CD4-positive, alpha-beta T cell treated with Interferon alpha-2 for 1 hour (primary cell): ENCODE data around the gene PROX2.
A peak's percentile ranks its signal among the peaks of the same experiment; 100 is the strongest.

Experiments used
- DNase-seq, 2 donors: peaks; one replicate each; pipeline ENCODE4 v3.0.0-alpha.2; 2020 to 2022

Gene PROX2

DNA sequence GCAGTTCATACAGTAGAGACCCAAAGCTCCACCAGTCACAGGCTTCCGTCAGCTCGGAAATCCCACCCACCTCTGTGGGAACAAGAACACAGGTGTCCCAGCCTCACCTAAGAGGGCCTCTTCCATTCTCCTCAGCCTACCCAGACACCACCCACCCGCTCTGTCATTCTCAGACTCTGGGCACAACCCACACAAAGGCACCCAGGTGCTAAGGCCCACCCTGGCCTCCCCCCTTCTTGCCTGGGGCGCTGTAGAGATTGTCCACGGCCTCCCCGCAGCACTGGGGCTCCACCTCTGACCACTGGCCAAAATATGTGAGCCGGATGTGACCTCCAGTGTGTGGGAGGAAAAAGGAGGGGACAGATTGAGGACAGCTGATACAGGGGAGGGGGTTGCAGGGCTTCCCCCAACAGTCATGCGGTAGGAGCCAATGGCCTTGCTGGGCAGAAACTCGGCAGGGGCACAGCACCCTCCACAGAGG, 33.0 kb upstream of the PROX2 start:
- no peak for DNase-seq

DNA sequence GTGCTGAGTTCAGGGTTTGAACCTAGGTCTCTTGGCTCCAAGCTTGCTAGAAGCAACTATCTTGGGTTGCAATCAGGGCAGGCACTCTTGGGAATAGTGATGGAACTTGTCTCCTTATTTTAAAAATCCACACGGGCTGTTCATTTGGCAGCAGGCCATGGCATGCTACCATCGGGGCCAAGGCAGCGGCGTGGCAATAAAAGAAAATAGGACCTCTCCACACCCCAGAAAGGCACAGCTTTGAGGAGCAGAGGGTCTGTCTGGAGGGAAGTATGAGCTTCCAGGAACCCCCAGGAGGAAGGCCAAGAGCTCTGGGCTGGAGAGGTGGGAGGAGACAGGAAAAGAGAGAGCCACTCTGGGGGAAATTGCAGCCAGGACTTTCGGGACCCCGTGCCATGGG, 31.8 kb upstream of the PROX2 start:
- DNase-seq, result no peak

GRCh38 chr14:74906925-74907521, 31.1 kb upstream of the PROX2 start:
- no peak for DNase-seq

- peak; percentile 67 to 81 for DNase-seq
Observed at GRCh38 chr14:74905595-74906142, 29.7 kb upstream of the PROX2 start.

- DNase-seq, result no peak
Observed at GRCh38 chr14:74904635-74905503, 28.9 kb upstream of the PROX2 start.

DNA sequence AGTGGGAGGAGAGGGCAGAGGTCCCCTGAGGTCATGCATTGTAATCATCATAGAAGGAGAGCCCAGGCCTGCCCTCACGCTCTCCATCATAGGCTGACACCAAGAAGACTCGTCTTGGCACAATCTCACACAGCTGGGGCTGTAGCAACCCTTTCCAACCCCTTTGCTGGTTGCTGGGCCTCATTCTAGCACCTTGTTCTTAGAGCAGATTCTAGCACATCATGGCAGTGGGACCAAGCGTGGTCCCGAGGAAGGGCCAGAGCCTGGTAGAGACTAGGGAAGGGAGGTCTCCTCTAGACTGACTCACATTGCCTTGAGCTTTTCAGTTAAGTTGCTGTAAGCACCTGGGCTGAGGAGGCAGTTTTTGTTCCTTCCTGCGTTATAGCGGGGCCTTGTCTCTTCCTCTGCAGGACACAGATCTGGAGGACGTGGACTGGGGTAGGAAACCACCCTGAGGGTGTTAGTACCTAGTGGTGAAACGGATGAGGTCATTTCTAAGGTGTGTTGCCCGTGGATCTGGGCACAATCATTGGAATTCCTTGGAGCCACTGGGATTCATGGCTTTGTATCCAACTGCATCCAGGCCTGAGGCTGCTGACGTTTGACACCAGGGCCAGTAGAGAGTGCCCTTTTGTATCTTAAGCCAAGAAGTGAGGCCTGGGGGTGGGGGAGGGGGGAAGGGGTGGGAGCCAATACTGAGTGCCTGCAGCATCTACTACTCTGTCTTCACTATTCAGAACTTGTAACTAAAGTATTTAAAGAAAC, 27.2 kb upstream of the PROX2 start:
- DNase-seq, result no peak

DNA sequence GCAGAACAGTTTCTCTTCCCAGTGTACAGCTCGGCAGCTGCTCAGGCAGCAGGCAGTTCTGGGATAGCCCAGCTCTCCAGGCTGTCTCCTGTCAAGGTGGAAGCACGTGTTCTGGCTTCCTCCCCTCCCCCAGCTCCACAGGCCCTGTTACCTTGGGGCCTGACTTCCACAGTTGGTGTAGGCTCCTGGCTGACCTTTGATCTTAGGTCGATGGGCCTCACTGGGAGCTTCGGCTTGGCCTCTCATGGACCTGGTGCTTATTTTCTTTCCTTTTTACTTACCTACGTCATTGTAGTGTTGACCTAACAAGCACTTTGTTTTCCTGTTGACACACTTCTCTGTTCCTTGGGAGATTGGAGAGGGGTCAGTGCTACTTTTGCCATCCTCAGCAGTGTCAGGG, 22.7 kb upstream of the PROX2 start:
- DNase-seq, result no peak

- no peak for DNase-seq
Observed at GRCh38 chr14:74898083-74898482, 22.1 kb upstream of the PROX2 start.

DNA sequence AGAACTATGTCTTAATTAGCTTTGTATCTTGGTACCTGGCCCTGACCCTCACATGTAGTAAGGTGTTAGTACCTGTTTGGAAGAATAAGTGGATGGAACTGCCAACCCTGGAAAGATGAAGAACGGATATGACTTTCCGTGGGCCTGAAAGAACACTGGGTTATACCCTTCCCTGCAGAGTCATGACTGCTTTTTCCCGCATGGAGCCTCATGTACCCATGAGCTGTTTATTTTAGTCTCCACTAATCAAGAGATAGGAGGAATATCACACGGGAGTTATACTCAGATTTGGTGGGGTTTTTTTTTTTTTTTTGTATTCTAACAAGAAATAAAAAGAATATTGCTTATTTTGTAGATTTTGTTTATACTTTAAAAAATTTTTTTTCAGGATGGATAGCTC, 21.7 kb upstream of the PROX2 start:
- DNase-seq, result no peak

DNA sequence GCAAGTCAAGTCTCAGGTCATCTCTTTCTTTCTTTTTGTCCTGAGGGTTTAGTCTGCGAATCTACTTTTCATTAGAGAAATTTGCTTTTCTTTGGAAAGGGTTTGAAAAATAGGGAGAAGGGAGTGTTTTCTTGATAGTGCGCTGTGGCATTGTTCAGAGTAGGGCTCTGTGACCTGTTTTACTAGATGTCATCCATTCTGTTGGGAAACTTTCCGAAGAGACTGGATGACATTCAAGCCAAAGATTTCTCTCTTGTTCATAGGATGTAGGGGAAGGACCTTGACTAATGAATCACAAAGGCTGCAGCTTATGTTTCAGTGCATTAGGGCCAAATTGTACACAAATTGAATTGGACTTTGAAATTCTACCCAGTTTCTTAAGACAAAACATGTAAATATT, 20.5 kb upstream of the PROX2 start:
- no peak for DNase-seq

DNA sequence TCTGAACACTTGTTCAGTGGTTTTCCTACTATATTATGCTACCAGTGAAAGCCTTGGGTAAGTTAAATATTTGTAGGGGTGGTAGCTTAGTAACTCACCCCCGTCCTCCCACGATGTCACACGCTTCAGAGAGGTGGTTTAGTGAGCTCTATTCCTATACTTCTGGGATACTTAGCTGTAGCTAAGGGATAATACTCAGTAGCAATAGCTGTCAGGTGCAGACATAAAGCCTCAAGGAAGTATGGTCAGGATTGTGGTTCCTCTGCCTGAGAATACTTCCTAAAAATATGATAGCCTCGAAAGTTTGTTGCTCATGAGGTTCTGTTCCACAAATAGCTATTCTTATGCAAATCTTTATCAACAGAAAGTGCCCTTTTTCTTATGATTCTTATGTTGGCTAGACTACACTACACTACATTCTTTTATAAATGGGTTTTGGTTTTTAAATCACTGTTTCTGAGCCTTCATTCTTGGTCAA, 17.7 kb upstream of the PROX2 start:
- DNase-seq, result no peak

GRCh38 chr14:74892745-74893144, 16.8 kb upstream of the PROX2 start:
- DNase-seq, result no peak

DNA sequence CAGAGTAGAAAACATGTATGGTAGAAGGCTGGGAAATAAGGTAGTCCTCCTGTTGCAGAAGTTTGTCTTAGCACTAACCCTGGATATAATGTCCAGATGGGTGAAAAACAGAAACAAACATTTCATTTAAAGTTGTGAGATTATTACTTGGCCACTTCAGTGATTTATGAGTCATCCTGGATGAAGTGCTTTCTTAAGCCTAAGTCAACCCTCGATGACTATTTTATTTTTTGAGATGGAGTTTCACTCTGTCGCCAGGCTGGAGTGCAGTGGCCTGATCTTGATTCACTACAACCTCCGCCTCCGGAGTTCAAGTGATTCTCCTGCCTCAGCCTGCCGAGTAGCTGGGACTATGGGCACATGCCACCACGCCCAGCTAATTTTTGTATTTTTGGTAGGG, 15.9 kb upstream of the PROX2 start:
- DNase-seq, result no peak

DNA sequence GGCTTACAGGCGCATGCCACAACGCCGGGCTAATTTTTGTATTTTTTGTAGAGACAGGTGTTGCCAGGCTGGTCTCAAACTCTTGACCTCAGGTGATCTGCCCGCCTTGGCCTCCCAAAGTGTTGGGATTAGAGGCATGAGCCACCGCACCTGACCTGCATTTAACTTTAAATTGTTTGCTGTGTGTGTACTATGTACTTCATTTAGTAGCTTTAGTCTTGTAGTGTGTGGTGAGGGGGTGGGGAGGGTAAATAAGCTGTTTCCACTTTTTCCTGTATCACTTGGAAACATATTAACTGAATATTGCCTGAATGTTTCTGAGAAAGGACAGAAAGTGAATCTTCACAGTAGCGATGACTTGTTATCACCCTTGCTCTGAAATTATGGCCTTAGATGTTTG, 14.3 kb upstream of the PROX2 start:
- DNase-seq, result no peak

DNA sequence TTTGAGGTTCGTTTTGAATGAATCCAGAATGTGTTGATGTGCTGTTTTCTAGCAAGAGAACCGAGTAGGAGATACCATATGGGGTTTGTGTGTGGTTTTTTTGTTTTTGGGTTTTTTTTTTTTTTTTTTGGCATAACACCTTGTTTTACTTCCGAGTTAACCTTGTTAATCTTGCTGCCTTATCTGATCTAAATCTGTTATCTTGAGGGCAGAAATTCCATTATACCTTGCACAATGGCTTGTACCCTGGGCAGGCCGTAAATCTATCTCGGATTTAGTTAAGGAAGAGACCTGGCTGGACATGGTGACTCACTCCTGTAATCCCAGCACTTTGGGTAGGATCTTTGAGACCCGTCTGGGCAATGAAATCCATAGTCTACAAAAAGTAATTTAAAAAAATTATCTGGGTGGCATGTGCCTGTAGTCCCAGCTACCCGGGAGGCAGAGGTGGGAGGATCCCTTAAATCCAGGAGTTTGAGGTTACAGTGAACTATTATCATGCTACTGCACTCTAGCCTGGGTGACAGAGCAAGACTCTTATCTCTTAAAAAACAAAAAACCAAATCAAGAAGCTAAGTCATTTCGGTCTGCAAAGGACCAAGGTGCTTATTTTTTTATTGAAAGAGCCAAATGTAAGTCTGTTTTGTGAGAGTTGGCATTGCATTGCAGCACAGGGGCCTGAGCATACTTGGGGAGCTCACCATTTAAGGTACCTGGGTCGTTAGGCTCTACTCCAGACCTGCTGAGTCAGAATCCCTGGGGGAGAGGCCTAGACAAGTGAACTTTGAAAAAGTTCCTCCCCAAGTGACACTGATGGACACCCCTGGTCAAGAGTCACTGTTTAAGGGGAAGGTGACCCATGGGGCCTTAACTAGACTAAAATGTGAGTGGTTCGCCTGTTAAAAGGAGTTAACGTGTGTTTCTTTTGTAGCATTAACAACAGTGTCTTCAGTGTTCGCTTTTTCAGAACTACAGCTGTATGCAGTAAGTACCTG, 12.5 kb upstream of the PROX2 start:
- no peak for DNase-seq

- DNase-seq, result no peak
Observed at GRCh38 chr14:74886001-74886400, 10.1 kb upstream of the PROX2 start.

- DNase-seq, result peak; percentile 41 to 74
Observed at GRCh38 chr14:74882103-74882920, 6.4 kb upstream of the PROX2 start.

- DNase-seq, result peak; percentile 78 to 91
Observed at GRCh38 chr14:74881431-74882102, 5.6 kb upstream of the PROX2 start, which contains the start of gene DLST. Gene DLST, plus strand, starts transcription at chr14:74881916. Its CDS starts 38 bp downstream, at chr14:74881954.

DNA sequence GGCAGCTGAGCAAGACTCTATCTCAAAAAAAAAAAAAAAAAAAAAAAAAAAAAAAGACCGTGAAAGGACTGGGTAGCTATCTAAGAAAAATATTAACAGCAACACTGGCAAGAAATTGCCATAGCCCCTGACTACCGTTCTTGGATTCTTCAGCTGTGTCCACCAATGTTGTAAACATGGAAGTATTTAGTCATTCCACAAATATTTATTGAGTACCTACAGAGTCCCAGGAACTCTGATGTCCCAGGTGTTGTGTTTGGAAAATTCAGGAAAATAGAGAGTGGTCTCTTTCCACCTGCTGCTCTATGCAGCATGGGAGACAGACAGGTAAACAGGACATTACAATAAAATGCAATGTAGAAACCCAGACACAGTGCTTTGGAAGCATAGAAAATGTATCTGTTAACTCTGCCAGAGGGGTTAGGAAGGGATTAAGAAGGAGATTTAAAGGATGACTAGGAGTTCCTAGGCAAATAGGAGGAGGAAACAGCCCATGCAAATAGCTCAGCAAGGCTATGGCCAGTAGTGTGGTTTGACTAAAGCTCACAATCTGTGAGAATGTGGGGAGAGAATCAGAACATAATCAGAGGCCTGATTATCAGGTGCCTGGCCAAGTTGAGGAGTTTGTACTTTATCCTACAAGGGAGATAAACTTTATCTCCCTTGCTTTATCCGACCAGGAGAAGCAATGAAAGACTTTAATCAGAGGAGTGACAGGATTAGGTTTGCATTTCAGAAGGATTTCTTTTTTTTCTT, 3.7 kb upstream of the PROX2 start:
- no peak for DNase-seq

GRCh38 chr14:74875204-74875603, 741 bp downstream of the PROX2 start:
- no peak for DNase-seq
